T-cell (primary cell): ENCODE data around the gene ALKBH2. TPM values are rescaled to one million over a fixed set of nuclear protein-coding genes. Genes with fewer than 3 reads are reported as not detected.

Source experiments
- ATAC-seq, 4 experiments: fragments of 200-7000 bp in 3 of 4; fragments of 150-1000 bp in 1 of 4; cut with Tn5 transposase; replicated peaks in 1 of 4; 1 replicate in 3 of 4; 2 replicates in 1 of 4; pipeline ENCODE4 v1.10.0; 2021; ENCODE audit warnings: moderate library complexity in 3 of 4, mild to moderate bottlenecking in 2 of 4, moderate number of reproducible peaks in 1 of 4
- CTCF ChIA-PET, 2 donors: fragments of 300-600 bp; sonication (Branson Sonifier 250); formaldehyde crosslinking; loops; one replicate each; lab custom pipeline; 2022; ENCODE audit warnings: antibody characterized with exemption in 2 of 2; lab: Charles Lee
- POLR2A ChIA-PET, 2 donors: fragments of 300-600 bp; sonication (Branson Sonifier 250); formaldehyde crosslinking; loops; one replicate each; lab custom pipeline; 2022; ENCODE audit warnings: antibody characterized with exemption in 2 of 2; lab: Charles Lee
- DNase-seq, 35 experiments: peaks; one replicate each; pipeline versions ENCODE4 v3.0.0 to v3.0.0-alpha.2; 2013 to 2023
- H3K27ac ChIP-seq: one replicate; pipeline ENCODE4 v1.5.1; 2013; ENCODE audit warnings: low read length
- H3K27me3 ChIP-seq, 2 experiments: replicated peaks in 1 of 2; 1 replicate in 1 of 2; 2 replicates in 1 of 2; pipeline versions ENCODE4 v1.6.1 to v1.7.0; 2013; ENCODE audit warnings: low read length in 1 of 2, mixed read lengths in 1 of 2; ENCODE audit not compliant: control insufficient read depth in 2 of 2, insufficient read depth in 2 of 2; ENCODE audit errors: extremely low read depth in 1 of 2
- H3K36me3 ChIP-seq, 2 donors: 1 replicate in 1 of 2; 2 replicates in 1 of 2; pipeline versions ENCODE4 v1.6.1 to v1.7.0; 2013; ENCODE audit warnings: low read length in 1 of 2; ENCODE audit not compliant: control insufficient read depth in 2 of 2, insufficient read depth in 1 of 2; ENCODE audit errors: extremely low read depth in 1 of 2
- H3K4me1 ChIP-seq, 2 experiments: 1 replicate in 1 of 2; 2 replicates in 1 of 2; pipeline versions ENCODE4 v1.6.1 to v1.7.0; 2013; ENCODE audit warnings: low read length in 2 of 2, mixed read lengths in 1 of 2; ENCODE audit not compliant: insufficient read depth in 2 of 2, control insufficient read depth in 1 of 2; ENCODE audit errors: extremely low read depth in 1 of 2
- H3K4me3 ChIP-seq, 2 donors: 1 replicate in 1 of 2; 2 replicates in 1 of 2; pipeline versions ENCODE4 v1.5.1 to v1.7.0; 2013; ENCODE audit warnings: mild to moderate bottlenecking in 2 of 2, low read length in 1 of 2, moderate library complexity in 1 of 2; ENCODE audit not compliant: control insufficient read depth in 1 of 2; ENCODE audit errors: extremely low read depth in 1 of 2
- H3K9me3 ChIP-seq: 2 replicates; pipeline ENCODE4 v1.7.0; 2013
- H3K27ac Mint-ChIP-seq, 2 donors: one replicate each; pipeline ENCODE4 v1.8.0; 2020 to 2021; ENCODE audit warnings: mild to moderate bottlenecking in 2 of 2, mixed read lengths in 2 of 2
- H3K27me3 Mint-ChIP-seq, 2 donors: one replicate each; pipeline ENCODE4 v1.8.0; 2021 to 2022; ENCODE audit warnings: mixed read lengths in 2 of 2
- H3K36me3 Mint-ChIP-seq: one replicate; pipeline ENCODE4 v1.8.0; 2021; ENCODE audit warnings: mixed read lengths
- H3K4me1 Mint-ChIP-seq, 3 donors: one replicate each; pipeline ENCODE4 v1.8.0; 2020 to 2022; ENCODE audit warnings: mixed read lengths in 3 of 3, mild to moderate bottlenecking in 1 of 3
- H3K4me3 Mint-ChIP-seq, 3 donors: one replicate each; pipeline ENCODE4 v1.8.0; 2020 to 2022; ENCODE audit warnings: mild to moderate bottlenecking in 3 of 3, mixed read lengths in 3 of 3, moderate library complexity in 3 of 3
- H3K9me3 Mint-ChIP-seq, 3 donors: one replicate each; pipeline ENCODE4 v1.8.0; 2020 to 2022; ENCODE audit warnings: mixed read lengths in 3 of 3
- WGBS: methylation state at CpG from one replicate; pipeline ENCODE4 v1.1.5; 2013; ENCODE audit warnings: missing lambda C conversion rate; ENCODE audit not compliant: insufficient coverage; 5-methylcytosine and 5-hydroxymethylcytosine counted together
- total RNA-seq, 35 experiments: library from RNA in 6 of 35; stranded (reverse) in 6 of 35; fragments of 120-200 nt in 1 of 35; gene quantifications; one replicate each; pipeline versions ENCODE4 v1.2.1 to v1.2.4 and lab custom pipeline; 2013 to 2026

Gene ALKBH2
- total RNA-seq, 5 donors from 2014 or later (not counting 1 experiment from before 2014, with no cell fraction given) = 7.9 to 24.6 (median 19.3) TPM

GRCh38 chr12:109088818-109089217, 4.5 kb downstream of the ALKBH2 start:
- Histone ChIP-seq H3K9me3 (no peaks in the 10 kb centered on the region), H3K27me3 (no peaks in the 10 kb centered on the region), H3K4me3 (no peak overlapping the region), H3K36me3 (peaks cover 3 to 54% of the 10 kb centered on the region in 2 donors), H3K4me1 (peaks cover 8 to 30% of the 10 kb centered on the region in 2 experiments), H3K27ac (no peak overlapping the region)
- no peak for ATAC-seq
- no peaks in the 10 kb centered on the region for H3K27me3 Mint-ChIP-seq
- CTCF ChIA-PET = no interaction called here
- H3K4me1 Mint-ChIP-seq = peaks cover 24 to 30% (median 30%) of the 10 kb centered on the region in 3 donors
- no peak overlapping the region for H3K4me3 Mint-ChIP-seq
- POLR2A ChIA-PET = no interaction called here
- whole genome bisulfite sequencing = 92% methylated on average over 6 of the region's 6 CpGs
- no peaks in the 10 kb centered on the region for H3K9me3 Mint-ChIP-seq
- peak overlapping the region in 1 of 2 donors; percentile 3 for H3K27ac Mint-ChIP-seq
- H3K36me3 Mint-ChIP-seq = peaks cover 27% of the 10 kb centered on the region
- DNase-seq = no peak

GRCh38 chr12:109087250-109087649, 6.0 kb downstream of the ALKBH2 start:
- H3K27me3 ChIP-seq = no peaks in the 10 kb centered on the region
- no peak overlapping the region for H3K4me3 ChIP-seq
- WGBS = 100% methylated on average over 1 of the region's 5 CpGs
- Mint-ChIP-seq H3K4me3 (no peak overlapping the region), H3K27ac (no peak overlapping the region), H3K9me3 (no peaks in the 10 kb centered on the region), H3K27me3 (no peaks in the 10 kb centered on the region), H3K36me3 (peaks cover 41% of the 10 kb centered on the region), H3K4me1 (peaks cover 8 to 14% (median 14%) of the 10 kb centered on the region in 3 donors)
- peaks cover 13 to 70% of the 10 kb centered on the region in 2 donors for H3K36me3 ChIP-seq
- ATAC-seq (no peak), DNase-seq (no peak)
- H3K4me1 ChIP-seq = peaks cover 2 to 14% of the 10 kb centered on the region in 2 experiments
- ChIA-PET CTCF (interaction anchor here (0.5 to 0.6 kb wide), 3 partner anchors 25 to 107 kb away, joined by 3 to 6 read pairs (median 5); no protein-coding TSS in a partner anchor), POLR2A (no interaction called here)
- no peaks in the 10 kb centered on the region for H3K9me3 ChIP-seq
- no peak overlapping the region for H3K27ac ChIP-seq

- peaks cover 13 to 81% of the 10 kb centered on the region in 2 donors for H3K36me3 ChIP-seq
- ChIA-PET CTCF (interaction anchor here in 1 of 2 donors (0.6 kb wide), 1 partner anchor 528 kb away, joined by 3 read pairs; no protein-coding TSS in a partner anchor), POLR2A (no interaction called here)
- Mint-ChIP-seq H3K36me3 (peaks cover 56% of the 10 kb centered on the region), H3K27me3 (no peaks in the 10 kb centered on the region), H3K4me1 (peaks cover 0 to 2% (median under 1%) of the 10 kb centered on the region in 3 donors), H3K27ac (no peak overlapping the region), H3K9me3 (no peaks in the 10 kb centered on the region), H3K4me3 (no peak overlapping the region)
- no peak for DNase-seq
- no peaks in the 10 kb centered on the region for H3K27me3 ChIP-seq
- H3K9me3 ChIP-seq = no peaks in the 10 kb centered on the region
- H3K27ac ChIP-seq = no peak overlapping the region
- H3K4me3 ChIP-seq = no peak overlapping the region
- ATAC-seq = no peak
- peaks cover 0 to under 1% of the 10 kb centered on the region in 2 experiments for H3K4me1 ChIP-seq
- 98% methylated on average over 11 of the region's 11 CpGs for WGBS
Observed at GRCh38 chr12:109085590-109085989, 7.7 kb downstream of the ALKBH2 start.

- no peak overlapping the region for H3K4me3 Mint-ChIP-seq
- no peak for ATAC-seq
- no peaks in the 10 kb centered on the region for H3K27me3 Mint-ChIP-seq
- H3K27me3 ChIP-seq = no peaks in the 10 kb centered on the region
- POLR2A ChIA-PET = no interaction called here
- no peaks in the 10 kb centered on the region for H3K4me1 Mint-ChIP-seq
- no peak overlapping the region for H3K27ac ChIP-seq
- WGBS = 100% methylated on average over 1 of the region's 2 CpGs
- H3K9me3 Mint-ChIP-seq = peaks cover 0 to 6% (median 2%) of the 10 kb centered on the region in 3 donors
- no peaks in the 10 kb centered on the region for H3K9me3 ChIP-seq
- no peak for DNase-seq
- H3K36me3 ChIP-seq = peaks cover 10 to 76% of the 10 kb centered on the region in 2 donors
- CTCF ChIA-PET = interaction anchor here (0.5 to 1.1 kb wide), 3 partner anchors 30 to 66 kb away, joined by 3 to 9 read pairs (median 5); partner anchors contain the start of gene ACACB (in 1 of the 2)
- no peak overlapping the region for H3K4me3 ChIP-seq
- H3K36me3 Mint-ChIP-seq = peaks cover 68% of the 10 kb centered on the region
- H3K27ac Mint-ChIP-seq = no peak overlapping the region
- H3K4me1 ChIP-seq = no peaks in the 10 kb centered on the region
Observed at GRCh38 chr12:109084425-109084824, 8.8 kb downstream of the ALKBH2 start.

- WGBS = 95% methylated on average over 12 of the region's 14 CpGs
- peaks cover 10 to 63% of the 10 kb centered on the region in 2 donors for H3K36me3 ChIP-seq
- no peaks in the 10 kb centered on the region for H3K27me3 ChIP-seq
- no peak overlapping the region for H3K4me3 ChIP-seq
- H3K4me1 Mint-ChIP-seq = no peaks in the 10 kb centered on the region
- H3K27ac ChIP-seq = no peak overlapping the region
- CTCF ChIA-PET = interaction anchor here in 1 of 2 donors (0.6 kb wide), 1 partner anchor 45 kb away, joined by 4 read pairs; no protein-coding TSS in a partner anchor
- H3K36me3 Mint-ChIP-seq = peaks cover 70% of the 10 kb centered on the region
- H3K27me3 Mint-ChIP-seq = no peaks in the 10 kb centered on the region
- H3K4me3 Mint-ChIP-seq = no peak overlapping the region
- ATAC-seq (no peak), DNase-seq (no peak)
- H3K27ac Mint-ChIP-seq = no peak overlapping the region
- POLR2A ChIA-PET = no interaction called here
- H3K4me1 ChIP-seq = no peaks in the 10 kb centered on the region
- peaks cover 5 to 13% (median 6%) of the 10 kb centered on the region in 3 donors for H3K9me3 Mint-ChIP-seq
- H3K9me3 ChIP-seq = no peaks in the 10 kb centered on the region
Observed at GRCh38 chr12:109082751-109083150, 10.5 kb downstream of the ALKBH2 start.

- no peaks in the 10 kb centered on the region for H3K27me3 Mint-ChIP-seq
- H3K9me3 Mint-ChIP-seq = peaks cover 5 to 10% (median 6%) of the 10 kb centered on the region in 3 donors
- peaks cover 69% of the 10 kb centered on the region for H3K36me3 Mint-ChIP-seq
- DNase-seq (no peak), ATAC-seq (no peak)
- Histone ChIP-seq H3K9me3 (no peaks in the 10 kb centered on the region), H3K27me3 (no peaks in the 10 kb centered on the region), H3K36me3 (peaks cover 4 to 25% of the 10 kb centered on the region in 2 donors), H3K4me1 (no peaks in the 10 kb centered on the region), H3K4me3 (no peak overlapping the region), H3K27ac (no peak overlapping the region)
- H3K27ac Mint-ChIP-seq = no peak overlapping the region
- no peaks in the 10 kb centered on the region for H3K4me1 Mint-ChIP-seq
- ChIA-PET POLR2A (no interaction called here), CTCF (no interaction called here)
- no peak overlapping the region for H3K4me3 Mint-ChIP-seq
Observed at GRCh38 chr12:109074866-109075265, 18.4 kb downstream of the ALKBH2 start.
